ENCODE measurements around the gene KCNIP4. TPM values are rescaled to one million over a fixed set of nuclear protein-coding genes. Genes with fewer than 3 reads are reported as not detected.

Gene KCNIP4
- polyA plus RNA-seq, 1 donor (not counting 4 experiments of a cell fraction or from before 2014, with no cell fraction given), result 0.07 TPM

- Histone ChIP-seq H3K4me1 (ENCODE audit: control insufficient read depth, extremely low read depth, insufficient read depth, low read length) (no peaks in the 10 kb centered on the region), H3K36me3 (ENCODE audit: control insufficient read depth in 2 of 2, extremely low read depth in 1 of 2, insufficient read depth in 2 of 2, low read length in 2 of 2) (no peaks in the 10 kb centered on the region), H2AFZ (ENCODE audit: control insufficient read depth, low read length) (no peak overlapping the region), H3K27me3 (ENCODE audit: control insufficient read depth, extremely low read depth, insufficient read depth, low read length) (no peaks in the 10 kb centered on the region), H3K27ac (ENCODE audit: control insufficient read depth, insufficient read depth, low read length) (no peak overlapping the region), H3K4me3 (ENCODE audit: control insufficient read depth in 2 of 3, extremely low read depth in 1 of 3, insufficient read depth in 2 of 3, low read depth in 1 of 3, low read length in 3 of 3) (no peak overlapping the region), H3K9me3 (ENCODE audit: control insufficient read depth, low read depth, low read length) (no peaks in the 10 kb centered on the region), H3K9ac (ENCODE audit: control insufficient read depth, extremely low read depth, insufficient read depth, low read length) (no peak overlapping the region), H3K9me1 (ENCODE audit: control insufficient read depth, extremely low read depth, insufficient read depth, low read length) (no peaks in the 10 kb centered on the region), H4K20me1 (ENCODE audit: control insufficient read depth, extremely low read depth, insufficient read depth, low read length) (no peaks in the 10 kb centered on the region), H3K79me2 (ENCODE audit: control insufficient read depth, insufficient read depth, low read length) (no peaks in the 10 kb centered on the region), H3K4me2 (ENCODE audit: control insufficient read depth, extremely low read depth, insufficient read depth, low read depth, low read length) (no peak overlapping the region)
- TF ChIP-seq CTCF (optimal IDR thresholded peaks at IDR 0.05 in 1 of 3, IDR thresholded peaks at IDR 0.05 in 1 of 3, conservative IDR thresholded peaks at IDR 0.05 in 1 of 3; ENCODE audit: extremely low read depth in 1 of 3, insufficient read depth in 2 of 3, low read length in 3 of 3), result no peak
- TF ChIP-seq EZH2 (IDR thresholded peaks at IDR 0.05; ENCODE audit: low read length), result no peak
- FAIRE-seq (no peak), DNase-seq (ENCODE audit: low read depth, low spot score) (no peak)
- dilution Hi-C loops (cut with MboI; ENCODE audit: extremely low pct_ligation_motif_present, low sequenced_read_pairs), result no loop called here
Measured at GRCh38 chr4:21554500-21554899, 394.1 kb downstream of the KCNIP4 start.

GRCh38 chr4:21554066-21554465 is 394.5 kb downstream of the KCNIP4 start:
- no peak overlapping the region for H3K4me2 ChIP-seq (ENCODE audit: control insufficient read depth, extremely low read depth, insufficient read depth, low read depth, low read length)
- no peaks in the 10 kb centered on the region for H4K20me1 ChIP-seq (ENCODE audit: control insufficient read depth, extremely low read depth, insufficient read depth, low read length)
- no peak overlapping the region for H3K4me3 ChIP-seq (ENCODE audit: control insufficient read depth in 2 of 3, extremely low read depth in 1 of 3, insufficient read depth in 2 of 3, low read depth in 1 of 3, low read length in 3 of 3)
- no peak overlapping the region for H2AFZ ChIP-seq (ENCODE audit: control insufficient read depth, low read length)
- H3K27me3 ChIP-seq (ENCODE audit: control insufficient read depth, extremely low read depth, insufficient read depth, low read length), result no peaks in the 10 kb centered on the region
- H3K27ac ChIP-seq (ENCODE audit: control insufficient read depth, insufficient read depth, low read length), result no peak overlapping the region
- no peaks in the 10 kb centered on the region for H3K79me2 ChIP-seq (ENCODE audit: control insufficient read depth, insufficient read depth, low read length)
- no peaks in the 10 kb centered on the region for H3K9me1 ChIP-seq (ENCODE audit: control insufficient read depth, extremely low read depth, insufficient read depth, low read length)
- dilution Hi-C loops (cut with MboI; ENCODE audit: extremely low pct_ligation_motif_present, low sequenced_read_pairs), result no loop called here
- no peaks in the 10 kb centered on the region for H3K36me3 ChIP-seq (ENCODE audit: control insufficient read depth in 2 of 2, extremely low read depth in 1 of 2, insufficient read depth in 2 of 2, low read length in 2 of 2)
- H3K9ac ChIP-seq (ENCODE audit: control insufficient read depth, extremely low read depth, insufficient read depth, low read length), result no peak overlapping the region
- FAIRE-seq, result no peak
- H3K9me3 ChIP-seq (ENCODE audit: control insufficient read depth, low read depth, low read length), result no peaks in the 10 kb centered on the region
- H3K4me1 ChIP-seq (ENCODE audit: control insufficient read depth, extremely low read depth, insufficient read depth, low read length), result no peaks in the 10 kb centered on the region
- no peak for DNase-seq (ENCODE audit: low read depth, low spot score)
- TF ChIP-seq EZH2 (IDR thresholded peaks at IDR 0.05; ENCODE audit: low read length) (no peak), CTCF (optimal IDR thresholded peaks at IDR 0.05 in 1 of 3, IDR thresholded peaks at IDR 0.05 in 1 of 3, conservative IDR thresholded peaks at IDR 0.05 in 1 of 3; ENCODE audit: extremely low read depth in 1 of 3, insufficient read depth in 2 of 3, low read length in 3 of 3) (no peak)

All from keratinocyte (primary cell).